Cardiac septum (tissue), 1 donor: Measurements from ENCODE around the gene ABT1. TPM values are rescaled to one million over a fixed set of nuclear protein-coding genes. Genes with fewer than 3 reads are reported as not detected.

Experiments used
- total RNA-seq: library from RNA; stranded (reverse); fragmentation: NEBNext Ultra II Directional; extraction: Animal tissue kit (Norgen Biotek cat#: 25700); gene quantifications from one replicate; pipeline ENCODE4 v1.2.1, GENCODE V29; 2021
- donor health status: DM: no; HTN: no; CAD: no.

Gene ABT1
- total RNA-seq, 1 donor from 2014 or later = 7.4 TPM

Other genes with a start within 250 kb of the ABT1 start
- 9.2 TPM for gene BTN3A2, start 231.8 kb upstream of the ABT1 start, total RNA-seq
- gene BTN2A2, start 213.8 kb upstream of the ABT1 start, total RNA-seq = 2.8 TPM
- 7.4 TPM for gene BTN3A1, start 194.7 kb upstream of the ABT1 start, total RNA-seq
- gene BTN3A3, start 156.4 kb upstream of the ABT1 start, total RNA-seq = 8.5 TPM
- 15.7 TPM for gene BTN2A1, start 139.0 kb upstream of the ABT1 start, total RNA-seq
- gene BTN1A1, start 96.7 kb upstream of the ABT1 start, total RNA-seq = not detected
- 34.7 TPM for gene HMGN4, start 58.6 kb upstream of the ABT1 start, total RNA-seq
- 15.3 TPM for gene ZNF322, start 62.8 kb downstream of the ABT1 start, total RNA-seq